ENCODE results near the gene POFUT2.
"Not testable (repeated sequence)": the region's sequence is repeated elsewhere in the genome, so short reads cannot be mapped to it uniquely, and the experiment has no call there.

POFUT2 gene

GRCh38 chr21:45309987-45310381 is 22.3 kb upstream of the POFUT2 start:
- DNase-seq (ENCODE audit: low read depth) = no peak

- no peak for DNase-seq (ENCODE audit: low read depth)
Observed at GRCh38 chr21:45309069-45309986, 21.6 kb upstream of the POFUT2 start.

- DNase-seq (ENCODE audit: low read depth) = no peak
Observed at GRCh38 chr21:45308194-45309068, 20.7 kb upstream of the POFUT2 start.

DNA sequence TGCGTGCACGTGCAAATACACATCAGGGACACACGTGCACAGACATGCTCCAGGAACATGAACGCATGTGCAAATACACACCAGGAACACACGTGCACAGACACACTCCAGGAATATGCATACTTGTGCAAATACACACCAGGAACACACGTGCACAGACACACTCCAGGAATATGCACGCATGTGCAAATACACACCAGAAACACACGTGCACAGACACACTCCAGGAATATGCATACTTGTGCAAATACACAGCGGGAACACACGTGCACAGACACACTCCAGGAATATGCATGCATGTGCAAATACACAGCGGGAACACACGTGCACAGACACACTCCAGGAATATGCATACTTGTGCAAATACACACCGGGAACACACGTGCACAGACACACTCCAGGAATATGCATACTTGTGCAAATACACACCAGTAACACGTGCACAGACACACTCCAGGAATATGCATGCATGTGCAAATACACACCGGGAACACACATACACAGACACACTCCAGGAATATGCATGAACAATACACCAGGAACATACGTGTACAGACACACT is 20.0 kb upstream of the POFUT2 start:
- not testable (repeated sequence) for DNase-seq (ENCODE audit: low read depth)

GRCh38 chr21:45306832-45307571 is 19.3 kb upstream of the POFUT2 start:
- DNase-seq (ENCODE audit: low read depth) = no peak

DNA sequence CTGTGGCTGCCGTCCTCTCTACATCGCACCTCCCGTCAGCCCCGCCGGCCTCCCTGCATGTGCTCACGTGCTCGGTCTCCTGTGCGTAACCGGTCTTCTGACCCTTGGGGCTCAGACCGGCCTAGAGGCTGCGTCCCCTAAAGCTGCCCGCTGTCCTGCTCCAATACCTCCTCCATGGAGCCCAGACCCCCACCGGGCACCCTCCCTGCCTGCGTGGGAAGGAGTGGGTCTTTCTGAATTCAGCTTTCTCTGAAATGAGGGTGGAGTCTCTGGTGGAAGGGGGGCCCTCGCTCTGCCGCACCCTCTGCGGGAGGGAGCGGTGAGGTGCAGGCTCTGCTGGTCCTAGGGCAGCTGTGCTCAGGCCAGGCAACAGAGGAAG is 18.7 kb upstream of the POFUT2 start:
- DNase-seq (ENCODE audit: low read depth) = no peak

DNA sequence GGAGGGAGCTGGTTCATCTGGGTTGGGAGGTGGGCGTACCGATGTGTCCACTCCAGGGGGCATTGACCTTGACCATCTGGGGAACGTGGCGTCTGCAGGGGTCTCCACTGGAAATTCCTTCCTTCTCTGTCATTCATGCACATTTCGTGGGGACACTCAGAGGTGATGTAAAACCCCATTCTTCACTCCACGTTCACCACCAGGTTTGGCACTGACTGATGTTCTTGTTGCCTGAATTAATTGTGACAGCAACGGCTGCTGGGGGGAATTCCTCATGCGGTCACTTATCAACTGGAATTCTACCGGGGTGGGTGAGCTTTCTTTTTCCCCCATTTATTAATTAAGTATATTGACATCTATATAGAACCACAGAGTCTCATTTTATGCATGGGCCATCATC is 18.1 kb upstream of the POFUT2 start:
- no peak for DNase-seq (ENCODE audit: low read depth)

- no peak for DNase-seq (ENCODE audit: low read depth)
Observed at GRCh38 chr21:45304945-45305344, 17.2 kb upstream of the POFUT2 start.

DNA sequence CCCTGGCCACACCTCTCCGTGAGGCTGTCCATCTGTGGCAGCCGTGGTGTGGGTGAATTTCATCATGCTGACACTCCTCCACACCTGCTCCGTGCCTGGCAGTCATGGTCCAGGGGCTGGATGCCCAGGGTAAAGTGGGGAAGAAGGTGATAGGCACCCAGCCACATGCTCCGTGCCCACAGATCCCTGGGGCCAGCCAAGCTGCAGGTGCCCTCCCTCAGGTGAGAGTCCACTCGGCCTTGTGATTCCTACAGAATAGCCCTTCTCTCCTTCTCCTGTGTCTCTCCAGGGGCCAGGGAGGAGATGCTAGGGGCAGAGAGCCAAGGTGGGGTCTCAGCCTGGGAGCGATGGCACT is 16.8 kb upstream of the POFUT2 start:
- DNase-seq (ENCODE audit: low read depth) = no peak

- DNase-seq (ENCODE audit: low read depth) = no peak
Observed at GRCh38 chr21:45303751-45304475, 16.2 kb upstream of the POFUT2 start.

- DNase-seq (ENCODE audit: low read depth) = no peak
Observed at GRCh38 chr21:45303091-45303615, 15.5 kb upstream of the POFUT2 start.

GRCh38 chr21:45302082-45303061 is 14.7 kb upstream of the POFUT2 start:
- peak; percentile 28 for DNase-seq (ENCODE audit: low read depth)

- no peak for DNase-seq (ENCODE audit: low read depth)
Observed at GRCh38 chr21:45301521-45302081, 13.9 kb upstream of the POFUT2 start.

DNA sequence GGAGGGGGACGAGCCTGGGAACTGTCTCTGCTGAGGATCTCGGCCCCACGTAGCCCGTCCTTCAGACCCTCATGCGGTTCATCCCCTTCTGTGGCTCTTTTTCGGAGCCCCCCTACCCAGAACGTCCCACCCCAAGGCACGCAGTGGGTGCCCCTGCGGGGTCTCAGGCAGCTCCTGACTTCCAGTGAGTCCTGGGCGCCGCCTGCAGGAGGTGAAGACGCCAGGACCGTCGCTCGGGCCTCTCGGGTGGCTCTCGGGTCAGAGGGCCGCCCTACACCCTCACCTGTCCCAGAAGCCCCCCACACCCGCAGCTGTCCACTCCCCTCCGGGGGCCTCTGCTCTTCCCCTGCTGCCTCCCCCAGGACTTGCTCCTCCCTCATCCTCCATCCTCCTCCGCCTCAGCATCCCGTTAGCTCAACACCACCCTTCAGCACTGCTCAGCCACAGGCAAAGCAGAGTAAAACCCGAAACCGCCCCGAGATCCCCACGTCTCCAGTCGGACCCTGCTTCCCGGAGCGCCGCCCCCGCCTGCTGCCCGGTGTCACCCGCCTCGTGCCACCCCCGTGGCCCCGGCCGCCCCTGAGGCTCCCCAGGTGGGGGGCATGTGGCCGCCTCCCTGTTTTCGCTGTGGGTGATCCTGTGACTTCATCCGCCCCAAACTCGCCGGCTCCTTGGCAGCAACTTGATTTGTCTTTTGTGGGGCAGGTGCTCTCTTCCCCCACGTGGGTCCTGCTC is 13.3 kb upstream of the POFUT2 start:
- no peak for DNase-seq (ENCODE audit: low read depth)

GRCh38 chr21:45299864-45300785 is 12.4 kb upstream of the POFUT2 start:
- no peak for DNase-seq (ENCODE audit: low read depth)

GRCh38 chr21:45299026-45299863 is 11.6 kb upstream of the POFUT2 start:
- DNase-seq (ENCODE audit: low read depth) = no peak

DNA sequence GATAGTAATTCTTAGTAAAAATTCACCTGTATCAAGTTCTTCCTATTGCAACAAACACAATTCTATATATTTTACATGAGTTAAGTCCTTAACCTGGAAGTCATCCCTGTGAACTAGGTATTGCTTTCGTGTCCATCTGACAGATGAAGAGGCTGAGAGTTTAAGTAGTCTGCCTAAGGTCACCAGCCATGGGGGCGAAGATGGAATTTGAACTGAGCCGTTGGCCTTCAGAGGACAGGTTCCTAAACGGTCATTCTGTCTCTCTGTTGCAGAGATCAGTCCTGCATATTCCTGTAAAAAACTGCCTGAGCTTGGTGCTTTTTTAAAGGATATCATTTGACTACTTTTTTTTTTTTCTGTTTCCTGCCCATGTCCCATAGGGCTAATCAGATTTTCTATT is 10.2 kb upstream of the POFUT2 start:
- DNase-seq (ENCODE audit: low read depth) = no peak
